AG04450 (cell line): ENCODE measurements around the gene ATG16L1. TPM values are rescaled to one million over a fixed set of nuclear protein-coding genes. Genes with fewer than 3 reads are reported as not detected.

Experiments
- CTCF ChIA-PET: fragments of 300-600, 350-600 bp; formaldehyde crosslinking; extraction: SDS; loops from one replicate; lab custom pipeline; 2022; ENCODE audit warnings: antibody characterized with exemption, inconsistent platforms; lab: Charles Lee
- POLR2A ChIA-PET: fragments of 350-600 bp; formaldehyde crosslinking; extraction: SDS; loops from one replicate; lab custom pipeline; 2021; ENCODE audit warnings: antibody characterized with exemption, inconsistent platforms; lab: Yijun Ruan, JAX
- DNase-seq: peaks from one replicate; pipeline ENCODE4 v3.0.0-alpha.2; 2011; ENCODE audit warnings: low read depth, low spot score
- H3K27ac ChIP-seq: one replicate; pipeline ENCODE4 v1.5.1; 2012; ENCODE audit warnings: low read depth, low read length, control low read depth
- H3K27me3 ChIP-seq: one replicate; pipeline ENCODE4 v1.6.0; 2012; ENCODE audit warnings: low read length; ENCODE audit not compliant: control insufficient read depth, insufficient read depth
- H3K4me3 ChIP-seq: 2 replicates; pipeline ENCODE4 v1.5.1; 2011; ENCODE audit warnings: mild to moderate bottlenecking, low read depth, low read length, control low read depth
- H3K9me3 ChIP-seq: 2 replicates; pipeline ENCODE4 v1.5.1; 2012; ENCODE audit warnings: low read length; ENCODE audit not compliant: control insufficient read depth, insufficient read depth
- CTCF ChIP-seq: IDR thresholded peaks from 2 replicates; pipeline ENCODE4 v1.5.1; 2011; ENCODE audit warnings: low read depth, low read length, control low read depth, inconsistent platforms
- polyA plus RNA-seq: library from polyadenylated mRNA; depleted of rRNA; stranded (reverse); fragments of >200 nt; gene quantifications from 2 replicates; pipeline ENCODE4 v1.2.3, GENCODE V29; 2011

ATG16L1 gene
- polyA plus RNA-seq, 1 experiment: 32.8 TPM

GRCh38 chr2:233225230-233226068 lies 26.0 kb upstream of the ATG16L1 start:
- Histone ChIP-seq H3K4me3 (no peak overlapping the region), H3K27ac (no peak overlapping the region), H3K9me3 (no peaks in the 10 kb centered on the region), H3K27me3 (peaks cover 6% of the 10 kb centered on the region)
- no peak for TF ChIP-seq CTCF
- ChIA-PET POLR2A (no interaction called here), CTCF (interaction anchor here (2.1 kb wide), 1 partner anchor 26 kb away, joined by 7 read pairs; the partner anchor contains the start of gene ATG16L1)
- no peak for DNase-seq

- Histone ChIP-seq H3K27me3 (peaks cover 8% of the 10 kb centered on the region), H3K9me3 (no peaks in the 10 kb centered on the region), H3K27ac (no peak overlapping the region), H3K4me3 (no peak overlapping the region)
- TF ChIP-seq CTCF: no peak
- POLR2A ChIA-PET: no interaction called here
- CTCF ChIA-PET: no interaction called here
- no peak for DNase-seq
Observed at GRCh38 chr2:233226511-233227031, 24.9 kb upstream of the ATG16L1 start.

- ChIA-PET CTCF (no interaction called here), POLR2A (no interaction called here)
- H3K27ac ChIP-seq: no peak overlapping the region
- peaks cover 10% of the 10 kb centered on the region for H3K27me3 ChIP-seq
- H3K4me3 ChIP-seq: no peak overlapping the region
- DNase-seq: no peak
- no peak for TF ChIP-seq CTCF
- no peaks in the 10 kb centered on the region for H3K9me3 ChIP-seq
Observed at GRCh38 chr2:233227346-233227978, 24.0 kb upstream of the ATG16L1 start.

GRCh38 chr2:233228376-233228775 lies 23.1 kb upstream of the ATG16L1 start:
- DNase-seq: no peak
- POLR2A ChIA-PET: no interaction called here
- H3K9me3 ChIP-seq: no peaks in the 10 kb centered on the region
- no peak for TF ChIP-seq CTCF
- H3K4me3 ChIP-seq: no peak overlapping the region
- peaks cover 10% of the 10 kb centered on the region for H3K27me3 ChIP-seq
- CTCF ChIA-PET: no interaction called here
- H3K27ac ChIP-seq: no peak overlapping the region
